ENCODE data around the gene HACD3. TPM values are rescaled to one million over a fixed set of nuclear protein-coding genes. Genes with fewer than 3 reads are reported as not detected.

HACD3 gene
- total and polyA plus RNA-seq, 2 of the 13 experiments (the other 11 are each of a cell fraction or from before 2014, with no cell fraction given), result 73.6 to 161 TPM

DNA sequence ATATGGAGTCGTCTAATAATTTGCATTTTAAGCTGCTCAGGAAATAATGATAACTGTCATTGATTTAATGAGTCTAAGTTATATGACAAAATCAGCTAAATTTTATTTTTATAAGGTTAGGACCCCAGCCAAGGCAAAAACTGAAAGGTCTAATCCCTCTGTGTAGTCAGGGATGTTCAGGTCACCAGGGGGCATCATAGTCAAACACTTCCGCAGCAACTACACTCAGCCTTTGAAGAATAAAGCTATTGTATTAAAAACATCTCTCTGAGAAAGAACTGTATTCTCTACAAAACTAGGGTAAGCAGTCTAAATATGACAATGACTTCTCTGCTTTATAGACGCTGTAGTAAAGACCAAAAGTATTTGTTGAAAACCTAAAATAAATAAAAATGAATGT is 65.7 kb downstream of the HACD3 start (continued):
- TF ChIP-seq, protein P1, sequence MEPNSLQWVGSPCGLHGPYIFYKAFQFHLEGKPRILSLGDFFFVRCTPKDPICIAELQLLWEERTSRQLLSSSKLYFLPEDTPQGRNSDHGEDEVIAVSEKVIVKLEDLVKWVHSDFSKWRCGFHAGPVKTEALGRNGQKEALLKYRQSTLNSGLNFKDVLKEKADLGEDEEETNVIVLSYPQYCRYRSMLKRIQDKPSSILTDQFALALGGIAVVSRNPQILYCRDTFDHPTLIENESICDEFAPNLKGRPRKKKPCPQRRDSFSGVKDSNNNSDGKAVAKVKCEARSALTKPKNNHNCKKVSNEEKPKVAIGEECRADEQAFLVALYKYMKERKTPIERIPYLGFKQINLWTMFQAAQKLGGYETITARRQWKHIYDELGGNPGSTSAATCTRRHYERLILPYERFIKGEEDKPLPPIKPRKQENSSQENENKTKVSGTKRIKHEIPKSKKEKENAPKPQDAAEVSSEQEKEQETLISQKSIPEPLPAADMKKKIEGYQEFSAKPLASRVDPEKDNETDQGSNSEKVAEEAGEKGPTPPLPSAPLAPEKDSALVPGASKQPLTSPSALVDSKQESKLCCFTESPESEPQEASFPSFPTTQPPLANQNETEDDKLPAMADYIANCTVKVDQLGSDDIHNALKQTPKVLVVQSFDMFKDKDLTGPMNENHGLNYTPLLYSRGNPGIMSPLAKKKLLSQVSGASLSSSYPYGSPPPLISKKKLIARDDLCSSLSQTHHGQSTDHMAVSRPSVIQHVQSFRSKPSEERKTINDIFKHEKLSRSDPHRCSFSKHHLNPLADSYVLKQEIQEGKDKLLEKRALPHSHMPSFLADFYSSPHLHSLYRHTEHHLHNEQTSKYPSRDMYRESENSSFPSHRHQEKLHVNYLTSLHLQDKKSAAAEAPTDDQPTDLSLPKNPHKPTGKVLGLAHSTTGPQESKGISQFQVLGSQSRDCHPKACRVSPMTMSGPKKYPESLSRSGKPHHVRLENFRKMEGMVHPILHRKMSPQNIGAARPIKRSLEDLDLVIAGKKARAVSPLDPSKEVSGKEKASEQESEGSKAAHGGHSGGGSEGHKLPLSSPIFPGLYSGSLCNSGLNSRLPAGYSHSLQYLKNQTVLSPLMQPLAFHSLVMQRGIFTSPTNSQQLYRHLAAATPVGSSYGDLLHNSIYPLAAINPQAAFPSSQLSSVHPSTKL (CRISPR knock-in tag; IDR thresholded peaks at IDR 0.05), result 0 out of 2 replicates have a peak, but pooled peaks have one; percentile 40
- no peak for TF ChIP-seq TRIM24 (CRISPR knock-in tag; IDR thresholded peaks at IDR 0.05)
- TF ChIP-seq, protein P2, sequence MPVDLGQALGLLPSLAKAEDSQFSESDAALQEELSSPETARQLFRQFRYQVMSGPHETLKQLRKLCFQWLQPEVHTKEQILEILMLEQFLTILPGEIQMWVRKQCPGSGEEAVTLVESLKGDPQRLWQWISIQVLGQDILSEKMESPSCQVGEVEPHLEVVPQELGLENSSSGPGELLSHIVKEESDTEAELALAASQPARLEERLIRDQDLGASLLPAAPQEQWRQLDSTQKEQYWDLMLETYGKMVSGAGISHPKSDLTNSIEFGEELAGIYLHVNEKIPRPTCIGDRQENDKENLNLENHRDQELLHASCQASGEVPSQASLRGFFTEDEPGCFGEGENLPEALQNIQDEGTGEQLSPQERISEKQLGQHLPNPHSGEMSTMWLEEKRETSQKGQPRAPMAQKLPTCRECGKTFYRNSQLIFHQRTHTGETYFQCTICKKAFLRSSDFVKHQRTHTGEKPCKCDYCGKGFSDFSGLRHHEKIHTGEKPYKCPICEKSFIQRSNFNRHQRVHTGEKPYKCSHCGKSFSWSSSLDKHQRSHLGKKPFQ (CRISPR knock-in tag; IDR thresholded peaks at IDR 0.05; ENCODE audit: insufficient replicate concordance), result no peak
- no peak for TF ChIP-seq SUZ12 (IDR thresholded peaks at IDR 0.05; ENCODE audit: low read depth, low read length)
- TF ChIP-seq, protein P3, sequence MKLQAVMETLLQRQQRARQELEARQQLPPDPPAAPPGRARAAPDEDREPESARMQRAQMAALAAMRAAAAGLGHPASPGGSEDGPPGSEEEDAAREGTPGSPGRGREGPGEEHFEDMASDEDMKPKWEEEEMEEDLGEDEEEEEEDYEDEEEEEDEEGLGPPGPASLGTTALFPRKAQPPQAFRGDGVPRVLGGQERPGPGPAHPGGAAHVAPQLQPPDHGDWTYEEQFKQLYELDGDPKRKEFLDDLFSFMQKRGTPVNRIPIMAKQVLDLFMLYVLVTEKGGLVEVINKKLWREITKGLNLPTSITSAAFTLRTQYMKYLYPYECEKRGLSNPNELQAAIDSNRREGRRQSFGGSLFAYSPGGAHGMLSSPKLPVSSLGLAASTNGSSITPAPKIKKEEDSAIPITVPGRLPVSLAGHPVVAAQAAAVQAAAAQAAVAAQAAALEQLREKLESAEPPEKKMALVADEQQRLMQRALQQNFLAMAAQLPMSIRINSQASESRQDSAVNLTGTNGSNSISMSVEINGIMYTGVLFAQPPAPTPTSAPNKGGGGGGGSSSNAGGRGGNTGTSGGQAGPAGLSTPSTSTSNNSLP (IDR thresholded peaks at IDR 0.05; ENCODE audit: low read depth, low read length), result peak; percentile 37; the same call in 1 of the 2 replicates
- TF ChIP-seq GABPB1 (CRISPR knock-in tag; IDR thresholded peaks at IDR 0.05), result no peak
- no peak for TF ChIP-seq TBL1XR1 (IDR thresholded peaks at IDR 0.05; ENCODE audit: borderline replicate concordance, low read length, partially characterized antibody)
- TF ChIP-seq, protein P4, sequence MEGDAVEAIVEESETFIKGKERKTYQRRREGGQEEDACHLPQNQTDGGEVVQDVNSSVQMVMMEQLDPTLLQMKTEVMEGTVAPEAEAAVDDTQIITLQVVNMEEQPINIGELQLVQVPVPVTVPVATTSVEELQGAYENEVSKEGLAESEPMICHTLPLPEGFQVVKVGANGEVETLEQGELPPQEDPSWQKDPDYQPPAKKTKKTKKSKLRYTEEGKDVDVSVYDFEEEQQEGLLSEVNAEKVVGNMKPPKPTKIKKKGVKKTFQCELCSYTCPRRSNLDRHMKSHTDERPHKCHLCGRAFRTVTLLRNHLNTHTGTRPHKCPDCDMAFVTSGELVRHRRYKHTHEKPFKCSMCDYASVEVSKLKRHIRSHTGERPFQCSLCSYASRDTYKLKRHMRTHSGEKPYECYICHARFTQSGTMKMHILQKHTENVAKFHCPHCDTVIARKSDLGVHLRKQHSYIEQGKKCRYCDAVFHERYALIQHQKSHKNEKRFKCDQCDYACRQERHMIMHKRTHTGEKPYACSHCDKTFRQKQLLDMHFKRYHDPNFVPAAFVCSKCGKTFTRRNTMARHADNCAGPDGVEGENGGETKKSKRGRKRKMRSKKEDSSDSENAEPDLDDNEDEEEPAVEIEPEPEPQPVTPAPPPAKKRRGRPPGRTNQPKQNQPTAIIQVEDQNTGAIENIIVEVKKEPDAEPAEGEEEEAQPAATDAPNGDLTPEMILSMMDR (CRISPR knock-in tag; IDR thresholded peaks at IDR 0.05), result peak; percentile 70
- TF ChIP-seq TBP (CRISPR knock-in tag; IDR thresholded peaks at IDR 0.05), result no peak
- TF ChIP-seq, protein P5, sequence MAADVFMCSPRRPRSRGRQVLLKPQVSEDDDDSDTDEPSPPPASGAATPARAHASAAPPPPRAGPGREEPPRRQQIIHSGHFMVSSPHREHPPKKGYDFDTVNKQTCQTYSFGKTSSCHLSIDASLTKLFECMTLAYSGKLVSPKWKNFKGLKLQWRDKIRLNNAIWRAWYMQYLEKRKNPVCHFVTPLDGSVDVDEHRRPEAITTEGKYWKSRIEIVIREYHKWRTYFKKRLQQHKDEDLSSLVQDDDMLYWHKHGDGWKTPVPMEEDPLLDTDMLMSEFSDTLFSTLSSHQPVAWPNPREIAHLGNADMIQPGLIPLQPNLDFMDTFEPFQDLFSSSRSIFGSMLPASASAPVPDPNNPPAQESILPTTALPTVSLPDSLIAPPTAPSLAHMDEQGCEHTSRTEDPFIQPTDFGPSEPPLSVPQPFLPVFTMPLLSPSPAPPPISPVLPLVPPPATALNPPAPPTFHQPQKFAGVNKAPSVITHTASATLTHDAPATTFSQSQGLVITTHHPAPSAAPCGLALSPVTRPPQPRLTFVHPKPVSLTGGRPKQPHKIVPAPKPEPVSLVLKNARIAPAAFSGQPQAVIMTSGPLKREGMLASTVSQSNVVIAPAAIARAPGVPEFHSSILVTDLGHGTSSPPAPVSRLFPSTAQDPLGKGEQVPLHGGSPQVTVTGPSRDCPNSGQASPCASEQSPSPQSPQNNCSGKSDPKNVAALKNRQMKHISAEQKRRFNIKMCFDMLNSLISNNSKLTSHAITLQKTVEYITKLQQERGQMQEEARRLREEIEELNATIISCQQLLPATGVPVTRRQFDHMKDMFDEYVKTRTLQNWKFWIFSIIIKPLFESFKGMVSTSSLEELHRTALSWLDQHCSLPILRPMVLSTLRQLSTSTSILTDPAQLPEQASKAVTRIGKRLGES (CRISPR knock-in tag; IDR thresholded peaks at IDR 0.05; ENCODE audit: borderline replicate concordance), result no peak
- no peak for TF ChIP-seq ZBTB20 (CRISPR knock-in tag; IDR thresholded peaks at IDR 0.05; ENCODE audit: borderline replicate concordance, low read depth)
- no peak for TF ChIP-seq SRY (CRISPR knock-in tag; IDR thresholded peaks at IDR 0.05)
- TF ChIP-seq ZNF251 (CRISPR knock-in tag; IDR thresholded peaks at IDR 0.05), result no peak
- no peak for TF ChIP-seq NONO (IDR thresholded peaks at IDR 0.05)
- TF ChIP-seq NONO (CRISPR knock-in tag; conservative IDR thresholded peaks at IDR 0.05), result no peak
- TF ChIP-seq ZNF569 (CRISPR knock-in tag; IDR thresholded peaks at IDR 0.05; ENCODE audit: borderline replicate concordance), result no peak
- no peak for TF ChIP-seq SETDB1 (CRISPR knock-in tag; IDR thresholded peaks at IDR 0.05; ENCODE audit: borderline replicate concordance)
- peak; percentile 59 for TF ChIP-seq SMC3 (IDR thresholded peaks at IDR 0.05; ENCODE audit: low read length)

All from HepG2 (cell line).